Suppressor macrophage treated with lipopolysaccharide for 1 hour (primary cell): ENCODE measurements around the gene SCN5A.
"Not testable (repeated sequence)": the region's sequence is repeated elsewhere in the genome, so short reads cannot be mapped to it uniquely, and the experiment has no call there.

ENCODE experiments used
- DNase-seq, 3 donors: peaks; one replicate each; pipeline ENCODE4 v3.0.0-alpha.2; 2020 to 2022

Gene SCN5A

DNA sequence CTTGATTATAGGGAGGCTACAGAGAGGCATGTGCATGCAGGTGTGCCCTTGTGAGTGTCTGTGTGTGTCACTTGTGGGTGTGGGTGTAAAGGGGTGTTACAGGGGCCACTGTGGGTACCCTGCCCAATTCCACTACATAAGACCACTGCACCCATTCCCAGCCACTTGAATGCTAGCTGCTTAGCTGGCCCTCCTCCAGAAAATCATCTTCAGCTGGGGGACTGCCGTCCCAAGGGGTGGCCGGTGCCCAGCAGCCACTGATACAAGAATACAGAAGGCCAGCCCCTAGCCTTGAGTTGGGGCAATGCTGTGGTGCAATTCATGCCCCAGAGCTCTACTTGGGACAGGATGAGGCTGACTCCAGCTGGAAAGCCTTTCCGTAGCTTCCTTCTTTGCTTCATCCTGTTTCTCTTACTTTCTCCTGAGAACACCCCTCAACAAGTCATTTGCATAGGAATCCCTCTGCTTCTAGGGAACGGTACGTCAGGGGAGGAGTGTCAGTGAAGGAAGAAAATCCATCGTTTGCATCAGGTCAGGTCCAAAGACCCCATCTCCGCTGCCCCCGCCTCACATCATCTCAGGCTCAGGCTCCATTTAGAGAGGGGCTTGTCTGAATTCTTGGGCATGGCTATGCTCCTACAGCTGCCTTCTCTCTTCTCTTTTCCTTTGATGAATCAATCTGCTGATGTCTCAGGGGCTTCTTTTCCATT is 72.0 kb downstream of the SCN5A start:
- no peak for DNase-seq

DNA sequence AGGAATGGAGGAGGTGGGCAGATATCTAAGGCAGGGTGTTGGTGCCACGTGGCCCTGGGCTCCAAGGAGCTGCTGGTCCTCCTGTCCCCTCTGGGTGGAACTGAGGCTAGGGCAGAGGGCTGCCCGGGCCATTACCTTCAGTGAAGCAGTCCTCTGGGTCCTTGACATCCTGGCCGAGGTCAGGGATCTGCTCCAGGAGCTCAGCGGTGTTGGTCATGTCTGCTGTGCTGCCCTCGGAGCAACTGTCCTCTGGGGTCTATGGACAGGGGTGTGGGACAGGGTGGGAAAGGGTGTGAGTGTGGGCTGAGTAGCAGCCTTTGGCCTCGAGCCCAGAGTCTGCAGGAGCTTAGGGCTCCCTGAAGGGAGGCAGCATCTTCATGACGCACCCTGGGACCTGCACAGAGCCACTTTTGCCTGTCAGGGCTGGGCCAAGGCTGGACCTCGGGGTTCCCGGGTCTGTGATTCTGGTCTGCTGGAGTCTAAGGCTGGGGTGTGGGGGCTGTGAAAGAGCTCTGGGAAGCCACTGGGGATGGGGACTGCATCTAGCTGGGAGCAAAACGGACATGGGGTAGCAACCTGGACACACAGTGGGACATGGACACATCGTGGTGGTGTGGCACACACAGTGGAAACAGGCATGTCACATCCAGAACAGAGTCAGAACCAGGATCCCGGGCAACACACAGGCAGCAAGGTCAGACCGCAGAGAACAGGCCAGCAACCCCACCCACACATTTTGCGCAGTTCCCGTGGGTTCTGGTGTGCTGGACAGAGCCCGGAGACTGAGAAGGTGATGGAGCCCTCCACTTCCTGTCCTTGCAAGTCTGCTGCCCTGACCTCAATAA is 72.7 kb downstream of the SCN5A start:
- no peak for DNase-seq

DNA sequence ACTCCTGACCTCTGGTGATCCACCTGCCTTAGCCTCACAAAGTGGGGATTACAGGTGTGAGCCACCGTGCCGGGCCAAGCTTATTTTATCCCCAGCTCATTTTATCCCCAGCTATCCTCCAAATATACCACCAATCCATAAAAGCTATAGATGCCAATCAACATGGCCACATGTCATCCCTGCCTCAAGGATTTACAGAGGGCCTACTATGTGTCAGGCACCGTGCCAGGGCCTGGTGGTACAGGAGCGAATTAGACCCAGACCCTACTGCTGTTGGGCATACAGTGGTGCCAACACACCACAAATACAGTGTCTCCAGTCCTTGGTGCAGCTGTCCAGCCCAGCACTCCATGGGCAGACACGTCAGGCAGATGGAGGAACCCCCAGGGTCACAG is 73.4 kb downstream of the SCN5A start:
- no peak for DNase-seq

DNA sequence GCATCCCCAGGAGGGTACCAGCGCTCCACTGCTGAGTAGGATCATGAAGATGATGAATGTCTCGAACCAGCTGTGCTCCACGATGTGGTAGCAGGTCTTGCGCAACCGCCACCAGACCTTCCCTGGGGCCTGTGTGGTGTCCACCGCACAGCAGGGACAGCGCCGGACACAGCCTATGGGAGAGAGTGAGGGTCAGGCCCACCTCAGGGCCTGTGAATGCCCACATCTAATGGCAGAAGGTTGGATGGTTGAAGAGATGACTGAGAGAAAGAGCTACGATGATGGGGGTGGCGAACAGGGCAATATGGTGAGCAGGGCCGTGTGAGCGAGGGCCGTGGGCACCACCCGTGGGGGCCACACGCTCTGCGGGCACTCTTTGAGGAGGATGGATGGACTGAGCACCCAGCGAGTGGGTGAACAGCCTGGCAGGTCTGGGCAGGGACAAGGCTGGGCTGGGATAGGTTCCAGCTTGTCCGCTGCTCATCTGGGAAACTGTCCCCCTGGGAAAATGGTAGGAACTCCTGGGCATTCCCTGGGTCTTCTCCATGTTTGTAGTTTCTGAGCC is 74.1 kb downstream of the SCN5A start:
- DNase-seq = no peak

DNA sequence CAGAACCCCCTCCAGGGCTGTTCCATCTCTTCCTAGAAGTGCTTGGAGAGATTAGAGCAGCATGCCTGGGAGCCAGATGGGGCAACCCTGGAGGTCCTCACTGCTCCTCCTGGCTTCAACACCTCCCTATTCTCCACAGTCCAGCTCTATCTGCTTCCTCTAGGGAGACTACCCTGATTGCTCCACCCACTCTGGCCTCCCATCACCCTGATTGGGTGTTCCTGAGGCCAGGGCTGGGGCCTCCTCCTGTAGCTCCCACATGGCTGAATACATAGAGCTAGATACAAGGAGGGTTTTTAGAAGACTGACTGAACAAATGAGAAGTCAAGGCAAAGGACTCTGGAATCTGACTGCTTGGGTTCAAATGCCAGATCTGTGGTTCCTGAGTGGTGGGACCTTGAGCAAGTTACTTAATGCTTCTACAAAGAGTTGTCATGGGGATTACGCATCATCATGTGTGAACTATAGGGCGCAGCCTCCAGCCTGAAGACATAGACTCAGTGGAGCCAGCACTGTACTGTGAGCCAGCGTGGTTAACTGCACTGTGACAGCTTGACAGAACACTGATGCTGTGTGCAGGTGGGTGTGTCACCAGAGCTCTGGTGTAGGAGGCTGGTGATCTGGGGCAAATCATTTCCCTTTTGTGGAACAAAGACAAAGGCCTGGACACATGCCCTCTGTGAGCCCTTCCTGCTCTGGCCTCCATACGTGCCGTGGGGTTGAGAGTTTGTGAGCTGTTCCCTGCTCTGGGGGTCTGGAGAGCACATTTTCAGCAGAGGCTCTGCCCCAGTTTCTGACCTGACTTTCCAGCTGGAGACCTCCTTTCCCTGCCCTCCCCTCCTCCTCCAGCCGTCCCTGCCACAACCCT is 74.8 kb downstream of the SCN5A start:
- DNase-seq = peak in 2 of 3 donors; percentile 1 to 3

DNA sequence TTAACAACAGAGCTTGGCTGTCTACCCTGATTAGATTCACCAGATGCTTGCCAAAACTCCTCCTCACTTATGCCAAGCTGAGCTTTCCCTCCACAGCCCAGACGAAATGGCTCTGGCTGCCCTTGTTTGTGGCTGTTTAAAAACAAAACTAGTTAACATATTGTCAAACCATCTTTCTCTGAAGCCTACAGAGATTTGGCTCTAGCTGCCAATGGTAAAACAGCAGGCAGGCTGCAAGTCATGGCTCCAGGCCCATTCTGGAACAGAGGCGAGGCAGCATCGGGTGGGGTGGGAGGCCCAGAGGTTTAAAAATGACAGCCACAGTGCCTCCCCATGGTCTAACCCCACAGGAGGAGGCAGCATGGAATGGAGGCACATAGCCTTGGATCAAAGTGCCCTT is 75.9 kb downstream of the SCN5A start:
- DNase-seq = no peak

DNA sequence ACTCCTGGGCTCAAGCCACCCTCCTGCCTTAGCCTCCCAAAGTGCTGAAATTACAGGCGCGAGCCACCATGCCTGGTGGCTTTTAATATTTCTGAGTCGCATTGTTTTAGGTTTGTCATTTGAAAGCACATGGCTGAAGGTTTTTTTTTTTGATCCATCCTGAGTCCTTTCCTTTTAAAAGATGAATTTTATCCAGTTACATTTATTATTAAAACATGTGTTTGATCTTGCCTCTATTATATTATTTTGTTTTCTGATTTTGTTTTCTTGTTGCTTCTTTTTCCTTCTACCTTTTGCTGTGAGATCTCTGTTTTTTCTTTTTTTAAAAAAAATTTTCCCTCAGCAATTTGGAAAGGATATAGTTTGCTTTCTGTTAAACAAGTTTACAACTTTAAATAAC is 76.4 kb downstream of the SCN5A start:
- DNase-seq = no peak

DNA sequence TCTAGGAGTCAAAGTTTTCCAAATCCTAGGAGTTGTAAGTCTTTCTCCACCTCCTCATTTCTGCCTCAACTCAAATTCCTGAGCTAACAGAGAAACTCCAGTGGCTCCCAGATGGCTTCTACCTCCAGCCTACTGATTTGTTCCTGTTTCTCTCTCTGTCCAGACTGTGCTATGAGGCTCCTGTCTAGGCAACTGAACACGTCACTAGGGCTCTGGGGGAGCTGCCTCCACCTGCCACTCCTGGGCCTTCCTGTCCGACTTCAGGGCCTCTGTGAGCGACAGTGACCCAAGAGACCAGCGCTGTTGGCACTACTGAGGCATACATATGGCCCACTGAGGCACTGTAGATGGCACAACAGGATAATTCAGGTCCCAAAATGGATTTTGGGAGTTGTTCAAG is 82.0 kb downstream of the SCN5A start:
- DNase-seq = no peak

DNA sequence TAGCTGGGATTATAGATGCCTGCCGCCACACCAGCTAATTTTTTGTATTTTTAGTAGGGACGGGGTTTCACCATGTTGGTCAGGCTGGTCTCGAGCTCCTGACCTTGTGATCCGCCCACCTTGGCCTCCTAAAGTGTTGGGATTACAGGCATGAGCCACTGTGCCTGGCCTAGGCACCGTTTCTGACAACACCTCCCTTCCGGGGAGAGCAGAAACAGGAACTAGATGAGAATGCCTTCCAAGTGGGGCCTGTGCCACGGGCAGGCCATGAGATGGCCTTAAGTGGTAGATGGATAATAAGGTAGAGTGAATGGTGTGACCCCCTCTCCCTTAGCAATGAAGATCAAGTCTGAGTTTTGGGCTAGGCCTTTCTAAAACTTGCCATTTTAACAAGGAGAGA is 82.7 kb downstream of the SCN5A start:
- not testable (repeated sequence) for DNase-seq

DNA sequence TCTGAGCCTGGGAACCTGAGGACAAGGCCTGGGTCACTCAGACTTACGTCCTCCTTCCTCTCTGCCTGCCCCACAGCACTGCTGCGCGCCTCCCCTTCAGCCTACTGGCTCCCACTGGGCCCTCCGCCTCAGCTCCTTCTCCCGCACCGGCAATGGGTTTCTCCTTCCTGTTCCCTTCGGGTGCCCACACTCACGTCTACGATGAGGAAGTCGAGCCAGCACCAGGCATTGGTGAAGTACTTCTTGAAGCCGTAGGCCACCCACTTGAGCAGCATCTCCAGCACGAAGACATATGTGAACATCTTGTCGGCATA is 83.3 kb downstream of the SCN5A start:
- peak in 1 of 3 donors; percentile 1 for DNase-seq

DNA sequence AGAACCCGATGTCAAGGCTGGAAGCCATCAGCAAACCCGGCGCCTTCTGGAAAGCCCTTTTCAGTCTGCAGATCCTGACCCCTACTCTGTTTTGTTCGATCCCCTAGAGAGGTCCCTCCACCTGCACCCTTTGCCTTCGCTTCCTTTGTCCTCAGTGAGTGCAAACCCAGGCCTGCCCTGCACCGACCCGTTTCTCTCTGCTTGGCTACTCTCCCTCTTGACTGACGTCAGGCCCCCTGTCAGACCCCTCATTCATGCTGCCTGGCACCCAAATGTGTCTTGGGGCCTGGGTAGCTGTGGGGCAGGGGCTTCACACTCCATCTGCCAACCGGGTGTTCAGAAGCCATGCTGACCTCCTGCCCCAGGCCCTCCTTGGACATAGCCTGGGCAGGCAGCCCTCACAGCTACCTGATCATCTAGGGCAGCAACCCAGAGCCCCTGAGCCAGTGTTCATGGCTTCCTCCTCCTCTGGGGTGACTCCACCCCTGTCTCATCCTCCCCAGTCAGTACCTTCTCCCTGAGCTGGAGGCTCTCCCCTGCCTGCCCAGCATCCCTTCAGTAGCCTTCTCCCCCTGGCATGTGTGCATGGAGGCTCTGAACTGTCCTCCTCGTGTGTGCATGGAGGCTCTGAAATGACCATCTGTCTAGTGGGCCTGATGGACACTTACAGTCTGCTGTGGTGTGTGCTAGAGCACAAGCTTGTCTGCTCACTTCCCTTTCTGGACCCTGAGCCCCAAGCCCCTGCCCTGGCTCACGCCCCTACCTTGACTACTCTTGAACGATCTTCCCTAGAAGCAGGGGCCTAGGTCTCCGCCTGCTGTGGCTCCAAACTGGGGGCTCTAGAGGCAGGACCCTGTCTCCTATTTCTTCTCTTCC is 83.9 kb downstream of the SCN5A start:
- no peak for DNase-seq

DNA sequence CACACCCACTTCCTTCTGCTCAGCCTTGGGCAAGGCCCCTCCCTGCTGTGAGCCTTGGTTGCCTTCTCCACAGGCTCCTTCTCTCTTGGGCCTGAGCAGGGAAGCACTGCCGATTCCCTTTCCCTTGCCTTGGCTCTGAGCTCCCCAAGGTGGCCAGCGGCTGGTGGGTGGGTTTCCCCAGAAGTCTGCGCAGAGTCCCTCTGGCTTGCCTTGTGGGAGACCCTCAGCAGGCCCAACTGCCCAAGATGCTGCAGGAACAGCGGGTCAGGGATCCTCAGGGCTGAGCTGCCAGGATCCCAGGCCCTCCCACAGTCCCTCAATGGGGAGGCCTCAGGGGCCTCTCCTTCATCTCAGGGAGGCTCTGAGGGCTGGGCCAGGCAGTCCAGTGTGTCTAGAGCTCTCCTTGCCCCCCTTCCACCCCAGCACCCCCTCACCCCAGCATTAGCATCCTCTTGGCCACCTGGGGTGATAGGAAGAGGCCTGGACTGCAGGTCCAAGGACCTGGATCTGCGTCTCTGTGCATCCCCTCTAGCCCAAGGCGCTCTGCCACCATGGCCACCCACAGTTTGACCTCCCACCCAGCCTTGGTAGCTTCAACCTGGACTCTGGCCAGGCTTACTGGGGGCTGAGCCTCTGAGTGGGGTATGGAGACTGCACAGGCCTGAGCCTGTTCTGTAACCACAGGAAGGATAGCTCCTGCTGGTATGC is 84.7 kb downstream of the SCN5A start:
- no peak for DNase-seq

DNA sequence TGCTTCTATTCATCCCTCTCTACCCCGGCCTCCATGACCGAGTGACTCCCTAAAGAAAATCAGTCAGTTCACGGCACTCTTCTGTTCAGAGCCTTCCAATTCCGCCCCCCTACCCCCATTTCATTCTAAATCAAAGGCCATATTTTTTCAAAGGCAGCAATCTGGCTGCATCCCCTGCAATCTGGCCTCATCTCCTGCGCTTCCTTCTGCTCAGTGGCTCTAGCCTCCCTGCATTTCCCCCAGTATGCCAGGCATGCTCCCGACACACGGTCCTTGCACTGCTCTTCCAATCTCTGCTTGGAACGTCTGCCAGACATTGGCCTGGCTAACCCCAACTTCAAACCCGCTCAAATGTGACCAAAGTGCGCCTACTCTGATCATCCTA is 85.6 kb downstream of the SCN5A start:
- no peak for DNase-seq

DNA sequence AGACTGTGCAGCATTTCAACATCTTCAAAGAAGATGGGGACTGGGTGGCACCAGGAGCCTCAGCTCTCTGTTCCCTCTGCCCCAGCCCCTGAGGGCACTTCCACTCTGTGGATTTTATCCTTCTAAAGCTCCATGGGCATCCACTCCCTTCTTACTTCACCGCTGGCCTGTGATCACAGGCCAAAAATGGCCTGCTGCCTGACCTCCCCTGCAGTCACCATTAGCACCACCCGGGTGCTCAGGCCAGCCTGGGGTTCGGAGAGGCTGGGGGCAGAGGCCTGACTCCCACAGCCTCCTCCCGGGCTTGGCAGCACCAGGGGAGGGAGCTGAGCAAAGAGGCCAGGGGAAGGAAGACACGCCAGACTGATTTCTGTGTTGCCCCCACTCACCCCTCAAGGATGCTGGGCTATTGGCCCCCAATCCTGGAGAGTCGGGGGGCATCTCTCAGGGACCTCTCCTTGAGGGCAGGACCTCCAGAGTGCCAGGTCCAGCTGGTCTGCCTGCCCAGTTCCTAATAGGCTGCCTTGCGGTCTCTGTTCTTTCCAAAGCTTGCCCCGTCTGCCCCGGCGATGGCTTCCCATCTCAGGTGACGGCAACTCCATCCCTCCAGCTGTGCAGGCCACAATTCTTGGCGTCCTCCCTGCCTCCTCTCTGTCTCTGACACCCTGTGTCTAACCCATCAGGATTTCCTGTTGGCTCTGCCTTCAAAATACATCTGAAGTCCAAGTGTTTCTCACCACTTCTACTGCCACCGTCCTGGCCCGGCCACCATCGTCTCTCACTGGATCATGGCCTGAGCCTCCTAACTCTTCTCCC is 86.2 kb downstream of the SCN5A start:
- no peak for DNase-seq

DNA sequence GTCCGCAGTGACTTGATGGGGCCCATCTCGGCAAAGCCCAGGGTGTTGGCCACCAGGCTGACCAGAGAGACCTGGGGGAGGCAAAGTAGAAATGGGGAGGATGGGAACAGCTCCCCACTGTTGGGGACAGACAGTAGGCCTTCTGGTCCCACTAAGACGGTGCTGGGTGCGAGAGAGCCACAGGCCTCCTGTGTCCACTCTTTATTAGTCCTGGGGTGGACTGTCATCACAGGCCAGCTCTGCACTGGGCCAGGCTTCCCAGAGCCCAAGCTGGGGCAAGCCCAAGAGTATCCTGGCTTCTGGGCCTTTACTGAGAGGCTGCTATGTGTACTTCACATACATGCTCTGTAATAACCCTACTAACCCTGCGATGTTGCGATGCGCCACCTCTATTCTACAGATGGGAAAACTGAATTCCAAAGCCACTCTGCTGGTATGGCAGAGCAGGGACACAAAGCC is 87.0 kb downstream of the SCN5A start:
- no peak for DNase-seq

DNA sequence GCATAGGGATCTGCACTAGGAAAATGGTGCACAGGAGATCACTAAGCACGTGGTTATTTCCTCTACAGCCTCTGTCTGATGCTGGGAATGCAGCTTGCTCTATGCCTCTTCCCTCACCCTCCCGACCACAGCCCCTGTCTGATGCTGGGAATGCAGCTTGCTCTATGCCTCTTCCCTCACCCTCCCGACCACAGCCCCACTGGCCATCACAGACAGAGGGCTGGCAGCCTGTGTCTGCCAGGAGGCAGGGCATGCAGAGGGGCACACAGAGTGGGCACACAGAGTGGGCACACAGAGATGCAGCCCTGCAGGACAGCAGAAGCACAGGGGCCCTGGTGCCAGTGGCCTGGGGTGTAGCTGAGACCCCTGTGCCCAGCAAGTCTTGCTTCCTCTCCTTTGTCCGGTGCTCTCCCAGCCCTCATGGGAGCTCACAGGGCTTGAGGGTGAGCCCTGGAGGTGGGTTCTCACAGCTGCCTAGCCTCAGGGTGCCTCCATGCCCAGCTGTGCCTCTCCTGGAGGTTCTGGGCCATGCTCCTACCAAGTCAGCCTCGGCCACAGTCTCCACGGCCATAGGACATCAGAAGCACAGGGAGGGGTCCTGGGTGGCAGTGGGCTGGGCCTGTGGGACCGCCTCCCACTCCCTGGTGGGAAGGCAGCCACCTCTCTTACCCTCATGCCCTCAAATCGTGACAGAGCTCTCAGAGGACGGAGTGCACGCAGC is 87.6 kb downstream of the SCN5A start:
- no peak for DNase-seq

DNA sequence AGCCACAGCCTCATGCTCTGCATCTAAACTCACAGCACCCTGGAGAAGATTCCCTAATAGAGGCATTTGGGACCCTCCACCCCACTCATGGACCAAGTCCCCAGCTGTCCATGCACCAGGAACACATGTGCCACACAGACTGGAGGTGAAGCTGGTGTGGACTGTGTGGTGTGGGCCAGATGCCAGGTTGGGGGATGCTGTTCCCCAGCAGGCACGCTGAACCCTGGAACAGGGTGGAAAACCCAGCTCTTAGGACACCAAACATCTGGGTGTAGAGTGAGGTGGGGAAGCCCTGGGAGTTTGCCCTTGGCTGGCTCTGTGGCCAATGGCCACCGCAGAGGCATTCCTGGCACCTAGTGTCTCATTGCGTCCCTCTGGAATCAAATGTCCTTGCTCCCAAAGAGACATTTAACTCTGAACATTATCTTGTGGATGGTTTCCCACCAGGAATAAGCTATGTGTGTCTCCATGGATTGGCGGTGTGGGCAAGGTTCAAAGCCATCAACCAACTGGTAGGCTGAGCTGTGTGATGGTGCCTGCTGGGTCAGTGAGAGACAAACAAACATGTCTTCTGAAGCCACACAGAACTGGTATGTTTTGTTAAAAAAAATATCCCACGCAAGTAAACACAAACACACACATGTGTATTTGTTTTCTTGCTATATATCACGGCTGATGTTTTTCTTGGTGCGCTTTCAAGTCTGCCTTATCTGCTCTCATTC is 88.3 kb downstream of the SCN5A start:
- no peak for DNase-seq

DNA sequence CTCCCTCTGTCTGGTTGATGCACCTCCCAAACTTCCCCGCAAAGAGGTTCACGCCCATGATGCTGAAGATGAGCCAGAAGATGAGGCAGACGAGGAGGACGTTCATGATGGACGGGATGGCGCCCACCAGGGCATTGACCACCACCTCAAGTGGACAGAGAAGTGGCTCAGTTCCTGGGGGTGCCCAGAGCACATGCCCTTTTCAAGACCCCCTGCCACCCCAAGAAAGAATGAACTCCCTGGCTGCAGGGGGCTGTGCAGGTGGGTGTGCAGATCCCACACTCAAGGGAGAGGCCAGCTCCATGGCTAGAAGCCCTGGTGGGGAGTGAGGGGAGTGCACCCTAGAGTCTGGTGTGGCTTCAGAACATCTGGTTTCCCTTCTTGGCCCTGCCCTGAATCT is 89.2 kb downstream of the SCN5A start:
- DNase-seq = no peak

DNA sequence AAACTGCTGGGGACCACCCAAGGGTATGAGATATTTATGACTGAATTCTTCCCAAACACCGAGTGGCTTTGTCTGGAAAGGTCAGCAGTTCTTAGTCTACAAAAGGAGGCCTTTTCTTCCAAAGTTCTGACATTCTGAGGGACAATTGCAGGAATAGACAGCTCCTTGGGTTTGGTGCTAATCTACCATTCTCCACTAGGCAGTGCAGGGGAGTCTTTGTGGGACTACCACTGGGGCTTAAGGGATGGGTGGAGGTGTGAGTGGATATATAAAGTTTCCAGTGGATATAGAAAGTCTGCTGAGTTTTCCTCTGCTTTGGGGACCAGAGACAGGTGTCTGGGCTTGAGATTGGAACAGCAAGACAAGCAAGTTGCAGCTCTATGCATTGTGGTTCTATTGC is 90.6 kb downstream of the SCN5A start:
- DNase-seq = no peak
